IMR-90 (cell line): ENCODE data around the gene SLC46A3. TPM values are rescaled to one million over a fixed set of nuclear protein-coding genes. Genes with fewer than 3 reads are reported as not detected.

Source experiments
- ATAC-seq: fragments of 200-7000 bp; cut with Tn5 transposase; 2 replicates; pipeline ENCODE4 v1.9.1; 2020; ENCODE audit warnings: low read depth, mild to moderate bottlenecking, moderate library complexity
- BruUV-seq: library from RNA; stranded (reverse); fragments of 400-500 nt; replicated peaks from 2 replicates; lab custom pipeline; 2021; lab: Mats Ljungman, UMichigan
- CTCF ChIA-PET: fragments of 300-600 bp; formaldehyde crosslinking; extraction: SDS; loops from one replicate; lab custom pipeline; 2021; ENCODE audit warnings: antibody characterized with exemption; lab: Yijun Ruan, JAX
- POLR2A ChIA-PET: fragments of 300-600 bp; sonication (Branson Sonifier 250); formaldehyde crosslinking; loops from one replicate; lab custom pipeline; 2022; ENCODE audit warnings: antibody characterized with exemption; ENCODE audit not compliant: unreplicated experiment; lab: Charles Lee
- DNase-seq: peaks from one replicate; pipeline ENCODE4 v3.0.0; 2013
- H2AFZ ChIP-seq: replicated peaks from 2 replicates; pipeline ENCODE3; 2013; ENCODE audit warnings: low read length, mild to moderate bottlenecking; ENCODE audit not compliant: poor library complexity
- H2AK5ac ChIP-seq: 2 replicates; pipeline ENCODE4 v1.6.1; 2013; ENCODE audit warnings: low read depth, low read length, inconsistent platforms
- H2AK9ac ChIP-seq: replicated peaks from 2 replicates; pipeline ENCODE3; 2013; ENCODE audit warnings: mild to moderate bottlenecking, low read depth, low read length, moderate library complexity; ENCODE audit not compliant: poor library complexity
- H2BK120ac ChIP-seq: 2 replicates; pipeline ENCODE4 v1.6.1; 2013; ENCODE audit warnings: low read depth, low read length, inconsistent platforms
- H2BK15ac ChIP-seq: 3 replicates; pipeline ENCODE4 v1.6.1; 2013; ENCODE audit warnings: low read depth, low read length, inconsistent platforms
- H2BK20ac ChIP-seq: 2 replicates; pipeline ENCODE4 v1.6.1; 2013; ENCODE audit warnings: low read depth, mild to moderate bottlenecking, inconsistent platforms, low read length, moderate library complexity
- H2BK5ac ChIP-seq: 2 replicates; pipeline ENCODE4 v1.6.1; 2013; ENCODE audit warnings: mild to moderate bottlenecking, low read depth, low read length, inconsistent platforms; ENCODE audit not compliant: poor library complexity, severe bottlenecking
- H3K14ac ChIP-seq: replicated peaks from 2 replicates; pipeline ENCODE4 v1.6.1; 2013; ENCODE audit warnings: low read depth, low read length, inconsistent platforms
- H3K18ac ChIP-seq: 2 replicates; pipeline ENCODE4 v1.6.1; 2013; ENCODE audit warnings: low read depth, low read length, control low read depth
- H3K23ac ChIP-seq: 2 replicates; pipeline ENCODE4 v1.6.1; 2013; ENCODE audit warnings: low read depth, low read length, inconsistent platforms
- H3K27ac ChIP-seq: 2 replicates; pipeline ENCODE4 v1.5.1; 2013; ENCODE audit warnings: mild to moderate bottlenecking, control low read depth, low read length; ENCODE audit not compliant: insufficient read depth
- H3K27me3 ChIP-seq: 2 replicates; pipeline ENCODE4 v1.6.1; 2013; ENCODE audit warnings: low read length; ENCODE audit not compliant: control insufficient read depth, insufficient read depth
- H3K36me3 ChIP-seq: 2 replicates; pipeline ENCODE4 v1.6.1; 2013; ENCODE audit warnings: low read length, mixed read lengths; ENCODE audit not compliant: control insufficient read depth, insufficient read depth
- H3K4ac ChIP-seq: 2 replicates; pipeline ENCODE4 v1.6.1; 2013; ENCODE audit warnings: low read depth, low read length, inconsistent platforms
- H3K4me1 ChIP-seq: 2 replicates; pipeline ENCODE4 v1.6.1; 2013; ENCODE audit warnings: low read length, mixed read lengths; ENCODE audit not compliant: control insufficient read depth, insufficient read depth
- H3K4me2 ChIP-seq: 2 replicates; pipeline ENCODE4 v1.6.1; 2013; ENCODE audit warnings: low read depth, mild to moderate bottlenecking, control low read depth, low read length, moderate library complexity
- H3K4me3 ChIP-seq: 2 replicates; pipeline ENCODE4 v1.5.1; 2013; ENCODE audit warnings: low read depth, mild to moderate bottlenecking, control low read depth, low read length, moderate library complexity; ENCODE audit not compliant: insufficient read depth
- H3K56ac ChIP-seq: 2 replicates; pipeline ENCODE4 v1.6.1; 2013; ENCODE audit warnings: low read length, inconsistent platforms; ENCODE audit not compliant: insufficient read depth; ENCODE audit errors: extremely low read depth
- H3K79me1 ChIP-seq, 2 experiments: 2 replicates each; pipeline ENCODE4 v1.6.1; 2013; ENCODE audit warnings: low read length in 2 of 2, inconsistent platforms in 1 of 2, low read depth in 1 of 2
- H3K9ac ChIP-seq: 2 replicates; pipeline ENCODE4 v1.6.1; 2013; ENCODE audit warnings: low read depth, low read length, control low read depth
- H3K9me1 ChIP-seq: 2 replicates; pipeline ENCODE4 v1.6.1; 2013; ENCODE audit warnings: low read length, inconsistent platforms; ENCODE audit not compliant: insufficient read depth
- H3K9me3 ChIP-seq: 2 replicates; pipeline ENCODE4 v1.6.1; 2013; ENCODE audit warnings: low read length; ENCODE audit not compliant: control insufficient read depth, insufficient read depth
- H4K20me1 ChIP-seq: 2 replicates; pipeline ENCODE4 v1.6.1; 2013; ENCODE audit warnings: low read length, inconsistent platforms; ENCODE audit not compliant: insufficient read depth
- H4K5ac ChIP-seq: 2 replicates; pipeline ENCODE4 v1.6.1; 2013; ENCODE audit warnings: mild to moderate bottlenecking, low read depth, low read length, control low read depth
- H4K8ac ChIP-seq, 2 experiments: 2 replicates each; pipeline ENCODE4 v1.6.1; 2013; ENCODE audit warnings: low read depth in 2 of 2, low read length in 2 of 2, control low read depth in 1 of 2, inconsistent platforms in 1 of 2
- H4K91ac ChIP-seq: 2 replicates; pipeline ENCODE4 v1.6.1; 2013; ENCODE audit warnings: low read depth, low read length, inconsistent platforms; ENCODE audit not compliant: insufficient read depth
- CHD1 ChIP-seq: IDR thresholded peaks from 2 replicates; pipeline ENCODE4 v1.6.1; 2012; ENCODE audit warnings: low read depth, low read length, improper control_type of control experiment
- FOS ChIP-seq: fragments of 150-350 bp; IDR thresholded peaks from 2 replicates; pipeline ENCODE4 v1.6.1; 2016; ENCODE audit warnings: low read depth, low read length
- MAFK ChIP-seq: IDR thresholded peaks from 2 replicates; pipeline ENCODE4 v1.6.1; 2012; ENCODE audit warnings: low read depth, low read length, improper control_type of control experiment
- RFX5 ChIP-seq: IDR thresholded peaks from 2 replicates; pipeline ENCODE4 v1.8.0; 2012; ENCODE audit warnings: low read depth, mild to moderate bottlenecking, low read length, moderate library complexity
- WGBS, 2 experiments: methylation state at CpG; one replicate each; pipeline versions ENCODE4 v1.1.5 to v1.1.7; 2013; ENCODE audit warnings: missing lambda C conversion rate in 2 of 2; ENCODE audit not compliant: insufficient read length in 1 of 2; ENCODE audit errors: extremely low coverage in 2 of 2; 5-methylcytosine and 5-hydroxymethylcytosine counted together
- dilution Hi-C: fragments of 300-500 bp; cut with HindIII; formaldehyde crosslinking; loops from one replicate; pipeline ENCODE4 v1.14.3; 2018; ENCODE audit warnings: low sequenced_read_pairs; ENCODE audit not compliant: unreplicated experiment
- in situ Hi-C: fragments of 300-500 bp; cut with MboI; formaldehyde crosslinking; loops from 3 replicates; pipeline ENCODE4 v1.14.3; 2019; ENCODE audit warnings: low sequenced_read_pairs, inconsistent platforms, mixed read lengths
- intact Hi-C: fragments of 100-400 bp; cut with micrococcal nuclease; formaldehyde crosslinking; loops from 2 replicates; pipeline ENCODE4 v1.10.0; 2022
- polyA plus RNA-seq, 3 experiments: library from polyadenylated mRNA; depleted of rRNA; stranded (reverse); fragments of >200 nt; gene quantifications; 2 replicates each; pipeline ENCODE4 v1.2.3, GENCODE V29; 2012; ENCODE audit warnings: low replicate concordance in 1 of 3
- total RNA-seq: library from RNA; depleted of rRNA; stranded (reverse); fragments of >200 nt; gene quantifications from 2 replicates; pipeline ENCODE4 v1.2.3, GENCODE V29; 2012
- TF ChIP-seq, protein P1 (sequence below): conservative IDR thresholded peaks from 2 replicates; pipeline ENCODE4 v1.5.1; 2012; ENCODE audit warnings: mild to moderate bottlenecking, low read depth, low read length, improper control_type of control experiment

The SLC46A3 gene
- total and polyA plus RNA-seq, 2 of the 4 experiments (the other 2 are of a cell fraction), result 0.54 to 0.89 TPM

DNA sequence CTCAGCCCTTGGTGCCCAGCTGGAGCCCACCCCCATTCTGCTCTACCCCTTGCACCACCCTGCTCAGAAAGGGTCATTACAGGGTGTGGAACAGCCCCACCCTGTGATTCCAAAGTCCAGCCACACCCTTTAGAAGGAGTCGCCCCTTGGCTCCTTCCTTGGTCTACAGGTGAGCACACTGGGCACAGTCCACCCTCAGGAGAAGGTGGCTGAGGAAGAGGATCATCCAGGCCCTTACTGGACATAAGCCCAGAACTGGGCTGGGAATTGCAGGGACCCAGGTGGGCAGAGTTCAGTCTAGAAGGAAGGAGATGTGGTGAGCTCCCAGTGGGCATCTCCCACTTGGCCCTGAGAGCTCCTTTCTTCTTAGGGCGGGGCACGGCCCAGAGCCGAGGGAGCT, 8.6 kb downstream of the SLC46A3 start:
- Histone ChIP-seq H3K27me3 (no peaks in the 10 kb centered on the region), H3K4ac (no peak overlapping the region), H3K27ac (no peak overlapping the region), H3K18ac (no peak overlapping the region), H3K9me3 (no peaks in the 10 kb centered on the region), H2AK5ac (no peak overlapping the region), H3K56ac (no peak overlapping the region), H3K9me1 (no peaks in the 10 kb centered on the region), H3K9ac (no peak overlapping the region), H2BK120ac (no peak overlapping the region), H3K4me2 (no peak overlapping the region), H2BK20ac (no peak overlapping the region), H3K23ac (no peak overlapping the region), H3K4me1 (no peaks in the 10 kb centered on the region; the same call in 1 of the 2 replicates), H4K20me1 (no peaks in the 10 kb centered on the region), H2BK5ac (no peak overlapping the region), H2AK9ac (no peak overlapping the region), H2AFZ (no peak overlapping the region), H3K14ac (no peak overlapping the region), H3K79me1 (no peaks in the 10 kb centered on the region), H3K36me3 (no peaks in the 10 kb centered on the region), H4K5ac (no peak overlapping the region), H2BK15ac (no peak overlapping the region), H3K4me3 (no peak overlapping the region), H4K91ac (no peak overlapping the region), H4K8ac (no peak overlapping the region)
- no CpG with 5 or more reads among the region's 4 CpGs for WGBS, 2 experiments
- DNase-seq (no peak), ATAC-seq (no peak)
- in situ Hi-C loops (no loop called here), intact Hi-C loops (no loop called here), dilution Hi-C loops (no loop called here)
- TF ChIP-seq CHD1 (no peak), RFX5 (no peak), FOS (no peak), MAFK (no peak)
- TF ChIP-seq, protein P1, sequence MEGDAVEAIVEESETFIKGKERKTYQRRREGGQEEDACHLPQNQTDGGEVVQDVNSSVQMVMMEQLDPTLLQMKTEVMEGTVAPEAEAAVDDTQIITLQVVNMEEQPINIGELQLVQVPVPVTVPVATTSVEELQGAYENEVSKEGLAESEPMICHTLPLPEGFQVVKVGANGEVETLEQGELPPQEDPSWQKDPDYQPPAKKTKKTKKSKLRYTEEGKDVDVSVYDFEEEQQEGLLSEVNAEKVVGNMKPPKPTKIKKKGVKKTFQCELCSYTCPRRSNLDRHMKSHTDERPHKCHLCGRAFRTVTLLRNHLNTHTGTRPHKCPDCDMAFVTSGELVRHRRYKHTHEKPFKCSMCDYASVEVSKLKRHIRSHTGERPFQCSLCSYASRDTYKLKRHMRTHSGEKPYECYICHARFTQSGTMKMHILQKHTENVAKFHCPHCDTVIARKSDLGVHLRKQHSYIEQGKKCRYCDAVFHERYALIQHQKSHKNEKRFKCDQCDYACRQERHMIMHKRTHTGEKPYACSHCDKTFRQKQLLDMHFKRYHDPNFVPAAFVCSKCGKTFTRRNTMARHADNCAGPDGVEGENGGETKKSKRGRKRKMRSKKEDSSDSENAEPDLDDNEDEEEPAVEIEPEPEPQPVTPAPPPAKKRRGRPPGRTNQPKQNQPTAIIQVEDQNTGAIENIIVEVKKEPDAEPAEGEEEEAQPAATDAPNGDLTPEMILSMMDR, result no peak
- ChIA-PET POLR2A (no interaction called here), CTCF (no interaction called here)
- BruUV-seq, result no TSS peak
